HAP-1 (cell line): ENCODE results near the gene MAP2K5.
"Not testable (repeated sequence)": the region's sequence is repeated elsewhere in the genome, so short reads cannot be mapped to it uniquely, and the experiment has no call there.

Experiments
- DNase-seq, 2 experiments: peaks; one replicate each; pipeline ENCODE4 v3.0.0-alpha.2; 2016 to 2020; ENCODE audit warnings: low spot score in 2 of 2
- H3K27me3 ChIP-seq: fragments of 250-450 bp; sonication (Bioruptor Pico); 2 replicates; pipeline ENCODE4 v1.5.1; 2020; ENCODE audit warnings: low read depth, mild to moderate bottlenecking, moderate library complexity
- H3K36me3 ChIP-seq: fragments of 250-450 bp; sonication (Bioruptor Pico); replicated peaks from 2 replicates; pipeline ENCODE4 v1.5.1; 2020; ENCODE audit warnings: mild to moderate bottlenecking
- H3K4me1 ChIP-seq: fragments of 250-450 bp; sonication (Bioruptor Pico); 2 replicates; pipeline ENCODE4 v1.5.1; 2020; ENCODE audit warnings: mild to moderate bottlenecking
- H3K4me3 ChIP-seq: fragments of 250-450 bp; sonication (Bioruptor Pico); 2 replicates; pipeline ENCODE4 v1.5.1; 2020; ENCODE audit warnings: mild to moderate bottlenecking, moderate library complexity
- H3K9me3 ChIP-seq: fragments of 250-450 bp; sonication (Bioruptor Pico); 2 replicates; pipeline ENCODE4 v1.5.1; 2020; ENCODE audit warnings: mild to moderate bottlenecking, moderate library complexity
- in situ Hi-C: fragments of 300-500 bp; cut with MboI; formaldehyde crosslinking; loops from 3 replicates; pipeline ENCODE4 v1.14.3; 2020; ENCODE audit warnings: low sequenced_read_pairs, inconsistent platforms, mixed read lengths

MAP2K5 gene

DNA sequence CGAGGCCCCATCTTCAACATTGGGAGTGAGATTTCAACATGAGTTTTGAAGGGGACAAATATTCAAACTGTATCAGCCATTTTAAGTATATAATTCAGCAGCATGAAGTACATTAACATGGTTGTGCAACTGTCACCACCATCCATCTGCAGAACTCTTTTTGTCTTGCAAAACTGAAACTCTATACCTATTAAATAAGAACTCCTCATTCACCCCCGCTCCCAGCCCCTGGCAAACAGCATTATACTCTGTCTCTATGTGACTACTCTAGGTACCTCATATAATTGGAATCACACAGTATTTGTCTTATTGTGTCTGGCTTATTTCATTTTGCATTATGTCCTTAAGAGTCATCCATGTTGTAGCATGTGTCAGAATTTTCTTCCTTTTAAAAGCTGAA is 110.1 kb downstream of the MAP2K5 start:
- Histone ChIP-seq H3K4me1 (peaks cover 7% of the 10 kb centered on the region), H3K27me3 (no peaks in the 10 kb centered on the region), H3K36me3 (no peaks in the 10 kb centered on the region), H3K9me3 (no peaks in the 10 kb centered on the region), H3K4me3 (no peak overlapping the region)
- in situ Hi-C loops: no loop called here
- peak; percentile 68 to 77 for DNase-seq

DNA sequence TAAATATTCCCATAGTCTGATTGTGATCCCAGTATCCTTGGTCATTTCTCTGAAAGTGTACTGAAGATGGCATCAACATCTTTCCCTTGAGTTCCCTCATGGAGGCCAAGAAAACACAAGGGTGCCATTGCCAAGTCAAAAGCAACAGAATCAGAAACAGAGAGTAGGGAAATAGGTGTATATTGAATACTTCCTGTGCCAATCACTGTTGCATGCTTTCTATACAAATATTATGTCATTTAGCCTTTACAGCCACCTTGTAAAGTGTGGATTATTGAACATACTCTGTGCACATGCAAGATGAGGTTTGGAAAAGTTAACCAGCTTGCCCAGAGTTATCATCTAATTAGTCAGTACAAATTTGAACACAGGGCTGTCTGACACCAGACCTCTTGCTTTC is 117.9 kb downstream of the MAP2K5 start:
- DNase-seq: no peak
- in situ Hi-C loops: no loop called here
- Histone ChIP-seq H3K27me3 (no peaks in the 10 kb centered on the region), H3K4me3 (no peak overlapping the region), H3K4me1 (no peaks in the 10 kb centered on the region), H3K36me3 (no peaks in the 10 kb centered on the region), H3K9me3 (no peaks in the 10 kb centered on the region)

DNA sequence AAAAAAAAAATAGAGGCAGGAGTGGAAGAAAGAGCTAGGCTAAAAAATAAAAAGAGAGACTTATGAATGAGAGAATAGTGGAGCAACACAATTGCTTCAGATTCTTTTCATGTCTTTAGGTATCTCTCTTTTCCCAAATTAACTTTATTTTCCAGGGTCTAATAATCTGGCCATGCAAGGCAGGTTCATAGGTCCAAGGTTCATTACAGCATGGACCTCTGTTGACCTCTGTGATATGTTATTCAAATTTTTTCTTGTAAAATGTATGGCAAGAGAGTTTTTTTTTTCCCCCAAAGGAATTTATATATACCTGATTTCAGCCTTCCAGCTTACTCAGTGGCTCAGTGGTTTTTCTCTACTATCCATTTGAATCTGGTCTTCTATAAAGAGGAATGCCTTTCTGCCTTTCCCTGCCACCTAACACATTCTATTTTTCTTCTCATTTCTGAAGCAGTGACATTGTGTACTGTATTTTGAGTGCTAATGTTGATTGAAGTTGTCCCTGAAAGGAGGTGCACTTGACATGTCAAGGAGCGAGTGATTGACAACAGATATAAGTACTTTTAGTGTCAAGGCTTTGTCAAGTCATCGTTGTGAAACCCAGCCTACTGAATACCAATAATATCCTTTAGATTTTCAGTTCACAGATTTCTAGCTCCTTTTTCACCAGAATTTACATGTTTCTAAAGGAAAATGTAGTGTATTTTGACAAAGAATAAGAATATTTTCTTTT is 118.5 kb downstream of the MAP2K5 start:
- in situ Hi-C loops: no loop called here
- H3K4me3 ChIP-seq: no peak overlapping the region
- no peaks in the 10 kb centered on the region for H3K36me3 ChIP-seq
- no peaks in the 10 kb centered on the region for H3K9me3 ChIP-seq
- no peaks in the 10 kb centered on the region for H3K27me3 ChIP-seq
- DNase-seq: no peak
- H3K4me1 ChIP-seq: no peaks in the 10 kb centered on the region

DNA sequence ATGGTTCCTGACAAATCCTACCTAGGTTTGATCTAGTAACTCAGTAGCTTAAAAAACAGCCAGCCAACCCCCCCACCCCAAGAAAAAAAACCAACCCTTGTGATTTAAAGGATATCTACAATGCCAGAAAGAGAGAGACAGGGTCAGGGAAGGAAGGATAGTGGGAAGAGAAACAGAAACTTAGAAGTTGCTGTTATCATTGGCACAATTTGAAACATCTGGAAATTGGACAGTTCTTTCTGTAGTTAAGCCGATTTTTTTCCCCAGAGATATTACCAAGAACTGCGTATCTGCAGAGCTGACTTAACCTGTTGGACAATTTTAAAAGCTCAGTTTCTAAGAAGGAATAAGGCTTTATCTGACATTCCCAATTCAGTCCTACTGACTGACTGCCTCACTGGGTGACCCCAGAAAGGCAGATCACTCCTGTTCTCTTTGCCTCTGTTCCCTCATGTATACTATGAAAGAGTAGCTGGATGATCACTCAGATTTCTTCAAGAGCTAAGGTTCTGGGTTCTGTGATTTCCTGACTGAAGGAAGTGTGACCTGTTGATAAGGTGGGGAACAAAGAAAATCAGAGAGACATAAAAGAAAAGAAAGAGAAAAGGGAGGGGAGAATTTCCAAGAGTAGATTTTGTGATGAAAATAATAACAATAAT is 128.3 kb downstream of the MAP2K5 start:
- H3K36me3 ChIP-seq: no peaks in the 10 kb centered on the region
- no peak for DNase-seq
- in situ Hi-C loops: no loop called here
- no peaks in the 10 kb centered on the region for H3K27me3 ChIP-seq
- no peak overlapping the region for H3K4me3 ChIP-seq
- no peaks in the 10 kb centered on the region for H3K9me3 ChIP-seq
- no peaks in the 10 kb centered on the region for H3K4me1 ChIP-seq

GRCh38 chr15:67672834-67673233 is 130.3 kb downstream of the MAP2K5 start:
- in situ Hi-C loops, DNase-seq, H3K9me3 ChIP-seq, H3K27me3 ChIP-seq, H3K4me1 ChIP-seq, H3K36me3 ChIP-seq, H3K4me3 ChIP-seq: not testable (repeated sequence)

DNA sequence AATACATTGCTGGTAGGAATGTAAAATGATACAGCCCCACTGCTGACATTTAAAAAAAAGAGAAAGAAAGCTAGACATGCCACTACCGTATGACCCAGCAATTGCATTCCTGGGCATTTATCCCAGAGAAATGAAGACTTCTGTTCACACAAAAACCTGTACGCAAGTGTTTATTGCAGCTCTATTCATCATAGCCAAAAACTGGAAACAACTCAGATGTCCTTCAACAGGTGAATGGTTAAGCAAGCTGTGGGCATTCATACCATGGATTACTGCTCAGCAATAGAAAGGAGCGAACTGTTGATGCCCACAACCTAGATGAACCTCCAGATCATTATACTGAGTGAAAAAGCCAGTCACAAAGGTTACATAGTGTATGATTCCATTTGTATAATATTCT is 132.5 kb downstream of the MAP2K5 start:
- no peaks in the 10 kb centered on the region for H3K27me3 ChIP-seq
- H3K9me3 ChIP-seq: no peaks in the 10 kb centered on the region
- no peaks in the 10 kb centered on the region for H3K36me3 ChIP-seq
- no peak for DNase-seq
- in situ Hi-C loops: no loop called here
- no peaks in the 10 kb centered on the region; the same call in 1 of the 2 replicates for H3K4me1 ChIP-seq
- no peak overlapping the region for H3K4me3 ChIP-seq

GRCh38 chr15:67678089-67678488 is 135.6 kb downstream of the MAP2K5 start:
- no peak overlapping the region for H3K4me3 ChIP-seq
- in situ Hi-C loops: no loop called here
- peaks cover 4% of the 10 kb centered on the region; the same call in 1 of the 2 replicates for H3K4me1 ChIP-seq
- H3K36me3 ChIP-seq: no peaks in the 10 kb centered on the region
- H3K9me3 ChIP-seq: no peaks in the 10 kb centered on the region
- DNase-seq: no peak
- H3K27me3 ChIP-seq: no peaks in the 10 kb centered on the region

DNA sequence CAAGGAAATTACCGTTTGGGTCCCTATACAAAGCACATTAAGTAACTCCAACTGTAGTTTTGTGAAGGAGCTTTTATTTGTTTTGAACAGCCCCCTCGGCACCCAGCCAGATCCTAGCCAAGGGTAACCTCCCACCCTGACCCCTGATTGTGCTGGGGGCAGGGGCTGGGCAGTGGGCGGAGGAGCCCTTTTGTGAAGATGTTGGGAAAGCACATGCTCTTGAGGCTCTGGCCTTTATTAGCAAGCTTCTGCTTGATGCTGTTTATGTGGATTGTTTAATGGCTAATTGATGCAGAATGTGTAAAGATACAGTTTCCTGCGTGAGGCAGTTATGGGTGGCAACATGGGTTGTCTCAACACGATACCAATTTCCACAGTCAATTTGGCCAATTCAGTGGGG is 136.5 kb downstream of the MAP2K5 start:
- no peak overlapping the region for H3K4me3 ChIP-seq
- peaks cover 4% of the 10 kb centered on the region; the same call in 1 of the 2 replicates for H3K4me1 ChIP-seq
- in situ Hi-C loops: no loop called here
- no peaks in the 10 kb centered on the region for H3K27me3 ChIP-seq
- H3K9me3 ChIP-seq: peaks cover 8% of the 10 kb centered on the region
- DNase-seq: peak in 1 of 2 experiments; percentile 45
- no peaks in the 10 kb centered on the region for H3K36me3 ChIP-seq

DNA sequence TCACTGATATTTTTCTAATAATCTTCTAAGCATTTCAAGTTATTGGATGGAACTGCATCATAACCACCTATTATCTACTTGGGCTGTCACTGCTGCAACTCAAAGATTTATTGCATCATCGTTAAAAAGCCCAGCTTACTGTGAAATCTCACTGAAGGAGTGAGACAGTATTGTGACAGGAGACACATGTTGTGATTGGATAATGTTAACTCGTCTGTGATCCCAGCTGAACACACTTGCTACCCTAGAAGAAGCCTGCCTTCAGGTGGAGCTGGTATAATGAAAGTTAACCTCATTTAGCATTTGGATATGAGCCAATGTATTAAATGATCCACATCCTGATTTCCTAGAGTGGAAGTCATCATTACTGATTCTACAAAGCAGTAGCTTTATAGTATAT is 138.1 kb downstream of the MAP2K5 start:
- Histone ChIP-seq H3K4me1 (peaks cover 4% of the 10 kb centered on the region; the same call in 1 of the 2 replicates), H3K9me3 (peaks cover 21% of the 10 kb centered on the region), H3K27me3 (no peaks in the 10 kb centered on the region), H3K36me3 (no peaks in the 10 kb centered on the region), H3K4me3 (no peak overlapping the region)
- DNase-seq: no peak
- in situ Hi-C loops: no loop called here

DNA sequence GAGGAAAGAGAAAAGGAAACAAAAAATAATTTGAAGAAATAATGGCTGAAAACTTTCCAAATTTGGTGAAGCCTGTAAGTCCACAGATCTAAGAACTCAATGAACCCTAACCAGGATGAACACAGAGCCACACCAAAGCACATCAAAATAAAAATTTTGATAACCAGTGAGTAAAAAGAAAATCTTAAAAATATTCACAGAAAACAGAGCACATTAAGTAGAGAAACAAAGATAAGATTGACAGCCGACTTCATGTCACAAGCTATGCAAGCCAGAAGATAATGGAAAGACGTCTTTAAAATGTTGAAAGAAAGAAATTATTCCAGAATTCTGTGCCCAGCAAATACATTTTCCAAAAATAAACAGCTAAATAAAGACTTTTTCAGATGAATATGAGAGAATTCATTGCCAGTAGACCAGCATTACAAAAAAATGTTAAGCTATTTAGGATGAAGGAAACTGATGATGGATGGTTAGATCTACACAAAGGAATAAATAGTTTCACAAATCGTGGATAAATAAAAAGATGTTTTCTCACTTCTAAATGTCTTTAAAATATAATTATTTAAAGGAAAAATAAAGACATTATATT is 142.6 kb downstream of the MAP2K5 start:
- Histone ChIP-seq H3K9me3 (peaks cover 25% of the 10 kb centered on the region), H3K27me3 (no peaks in the 10 kb centered on the region), H3K36me3 (no peaks in the 10 kb centered on the region), H3K4me1 (peaks cover 13% of the 10 kb centered on the region), H3K4me3 (no peak overlapping the region)
- DNase-seq: peak; percentile 20 to 57
- in situ Hi-C loops: no loop called here

- DNase-seq: no peak
- Histone ChIP-seq H3K9me3 (peaks cover 25% of the 10 kb centered on the region), H3K4me1 (peaks cover 9% of the 10 kb centered on the region), H3K4me3 (no peak overlapping the region), H3K27me3 (no peaks in the 10 kb centered on the region), H3K36me3 (no peaks in the 10 kb centered on the region)
- in situ Hi-C loops: no loop called here
Measured at GRCh38 chr15:67685716-67686115, 143.2 kb downstream of the MAP2K5 start.

- in situ Hi-C loops: no loop called here
- Histone ChIP-seq H3K9me3 (peaks cover 2% of the 10 kb centered on the region), H3K36me3 (no peaks in the 10 kb centered on the region), H3K4me3 (no peak overlapping the region), H3K4me1 (peaks cover 28% of the 10 kb centered on the region), H3K27me3 (no peaks in the 10 kb centered on the region)
- peak in 1 of 2 experiments; percentile 53 for DNase-seq
Measured at GRCh38 chr15:67690936-67691335, 148.4 kb downstream of the MAP2K5 start.

DNA sequence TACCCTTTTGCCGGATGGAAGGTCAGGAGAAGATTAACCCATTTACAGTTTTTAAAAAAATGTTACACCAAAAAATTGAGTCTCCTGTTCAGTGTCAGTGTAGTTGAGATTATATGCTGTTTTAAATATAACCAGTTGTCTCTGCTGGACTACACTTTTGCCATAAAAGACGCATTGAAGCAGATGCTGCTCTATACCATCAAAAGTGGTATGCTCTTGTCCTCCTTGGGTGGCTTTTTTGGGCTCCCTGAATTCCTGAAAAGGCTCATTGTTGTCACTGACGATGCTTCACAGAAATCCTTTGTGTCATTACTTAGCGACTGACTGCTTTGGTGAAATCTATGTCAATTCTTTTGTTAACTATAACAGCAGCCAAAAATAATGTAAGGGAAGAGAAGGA is 148.9 kb downstream of the MAP2K5 start:
- peak; percentile 28 to 43 for DNase-seq
- H3K4me3 ChIP-seq: no peak overlapping the region
- peaks cover 28% of the 10 kb centered on the region for H3K4me1 ChIP-seq
- in situ Hi-C loops: no loop called here
- H3K9me3 ChIP-seq: no peaks in the 10 kb centered on the region
- no peaks in the 10 kb centered on the region for H3K27me3 ChIP-seq
- no peaks in the 10 kb centered on the region for H3K36me3 ChIP-seq

DNA sequence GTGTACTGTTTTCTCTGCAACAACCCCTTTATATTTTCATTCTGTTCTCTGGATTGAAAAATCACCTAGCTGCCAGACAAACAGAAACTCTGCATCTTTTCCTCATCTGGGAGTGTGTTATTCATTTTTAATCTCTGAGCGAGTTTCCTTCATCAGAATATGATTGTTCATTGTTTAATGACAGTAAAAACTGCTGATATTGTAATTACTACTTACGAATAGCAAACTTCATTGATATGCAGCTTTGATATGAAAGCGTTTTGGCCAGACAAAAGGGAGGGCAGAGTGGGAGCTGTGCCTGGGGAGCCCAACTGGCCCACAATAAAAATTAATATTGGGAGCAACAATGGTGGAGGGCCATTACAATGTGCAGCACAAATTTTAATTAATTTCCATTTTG is 150.1 kb downstream of the MAP2K5 start:
- Histone ChIP-seq H3K4me3 (no peak overlapping the region), H3K4me1 (peaks cover 20% of the 10 kb centered on the region), H3K27me3 (no peaks in the 10 kb centered on the region), H3K36me3 (no peaks in the 10 kb centered on the region), H3K9me3 (no peaks in the 10 kb centered on the region)
- DNase-seq: no peak
- in situ Hi-C loops: no loop called here
